NT2/D1 (cell line): ENCODE results near the gene GALNT5.
"Not testable (repeated sequence)": the region's sequence is repeated elsewhere in the genome, so short reads cannot be mapped to it uniquely, and the experiment has no call there.

Source experiments
- YY1 ChIP-seq: IDR thresholded peaks from 2 replicates; pipeline ENCODE4 v1.6.1; 2011; ENCODE audit not compliant: insufficient read length, insufficient read depth
- ZNF274 ChIP-seq: IDR thresholded peaks from 2 replicates; pipeline ENCODE4 v1.6.1; 2011; ENCODE audit warnings: mild to moderate bottlenecking, low read depth, low read length

DNA sequence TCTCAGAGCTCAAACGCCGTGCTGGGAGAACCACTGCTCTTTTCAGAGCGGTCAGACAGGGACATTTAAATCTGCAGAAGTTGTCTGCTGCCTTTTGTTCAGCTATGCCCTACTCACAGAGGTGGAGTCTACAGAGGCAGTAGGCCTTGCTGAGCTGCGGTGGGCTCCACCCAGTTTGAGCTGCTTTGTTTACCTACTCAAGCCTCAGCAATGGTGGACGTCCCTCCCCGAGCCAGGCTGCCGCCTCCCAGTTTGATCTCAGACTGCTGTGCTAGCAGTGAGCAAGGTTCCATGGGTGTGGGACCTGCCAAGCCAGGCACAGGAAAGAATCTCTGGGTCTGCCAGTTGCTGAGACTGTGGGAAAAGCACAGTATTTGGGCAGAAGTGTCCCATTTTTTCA lies 21.8 kb downstream of the GALNT5 start:
- not testable (repeated sequence) for TF ChIP-seq YY1, ZNF274
